Choroid plexus epithelial cell (primary cell): ENCODE data around the gene TADA1.
A peak's percentile ranks its signal among the peaks of the same experiment; 100 is the strongest.
"Not testable (repeated sequence)": the region's sequence is repeated elsewhere in the genome, so short reads cannot be mapped to it uniquely, and the experiment has no call there.

Experiments
- DNase-seq: peaks from one replicate; pipeline ENCODE4 v3.0.0-alpha.2; 2010; ENCODE audit warnings: low read depth
- H3K4me3 ChIP-seq: 2 replicates; pipeline ENCODE4 v1.5.1; 2011; ENCODE audit warnings: low read depth, mild to moderate bottlenecking, control low read depth, low read length, moderate library complexity
- TF ChIP-seq, protein P1 (sequence below): conservative IDR thresholded peaks from 2 replicates; pipeline ENCODE4 v1.5.1; 2011; ENCODE audit warnings: low read depth, mild to moderate bottlenecking, control low read depth, inconsistent platforms, low read length, moderate library complexity

Gene TADA1

DNA sequence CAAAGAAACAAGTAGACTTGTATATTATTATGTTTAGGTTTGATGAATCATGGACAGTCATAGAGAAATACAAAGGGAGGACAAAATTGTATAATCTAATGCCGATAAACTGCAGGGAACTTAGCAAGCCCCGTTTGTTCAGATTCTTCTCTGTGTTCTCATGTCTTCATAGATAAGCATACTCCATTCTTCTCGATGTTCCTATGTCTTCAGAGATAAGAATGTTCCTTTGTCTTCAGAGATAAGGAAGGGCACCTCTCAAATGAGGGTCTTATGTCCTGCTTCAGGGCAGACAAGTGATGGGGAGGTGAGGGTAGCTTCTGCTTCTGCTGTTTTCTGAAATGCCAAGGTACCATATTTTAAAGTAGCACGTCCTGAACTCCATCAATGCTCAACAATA is 19.7 kb upstream of the TADA1 start:
- H3K4me3 ChIP-seq: no peak overlapping the region
- TF ChIP-seq, protein P1, sequence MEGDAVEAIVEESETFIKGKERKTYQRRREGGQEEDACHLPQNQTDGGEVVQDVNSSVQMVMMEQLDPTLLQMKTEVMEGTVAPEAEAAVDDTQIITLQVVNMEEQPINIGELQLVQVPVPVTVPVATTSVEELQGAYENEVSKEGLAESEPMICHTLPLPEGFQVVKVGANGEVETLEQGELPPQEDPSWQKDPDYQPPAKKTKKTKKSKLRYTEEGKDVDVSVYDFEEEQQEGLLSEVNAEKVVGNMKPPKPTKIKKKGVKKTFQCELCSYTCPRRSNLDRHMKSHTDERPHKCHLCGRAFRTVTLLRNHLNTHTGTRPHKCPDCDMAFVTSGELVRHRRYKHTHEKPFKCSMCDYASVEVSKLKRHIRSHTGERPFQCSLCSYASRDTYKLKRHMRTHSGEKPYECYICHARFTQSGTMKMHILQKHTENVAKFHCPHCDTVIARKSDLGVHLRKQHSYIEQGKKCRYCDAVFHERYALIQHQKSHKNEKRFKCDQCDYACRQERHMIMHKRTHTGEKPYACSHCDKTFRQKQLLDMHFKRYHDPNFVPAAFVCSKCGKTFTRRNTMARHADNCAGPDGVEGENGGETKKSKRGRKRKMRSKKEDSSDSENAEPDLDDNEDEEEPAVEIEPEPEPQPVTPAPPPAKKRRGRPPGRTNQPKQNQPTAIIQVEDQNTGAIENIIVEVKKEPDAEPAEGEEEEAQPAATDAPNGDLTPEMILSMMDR: no peak
- no peak for DNase-seq

DNA sequence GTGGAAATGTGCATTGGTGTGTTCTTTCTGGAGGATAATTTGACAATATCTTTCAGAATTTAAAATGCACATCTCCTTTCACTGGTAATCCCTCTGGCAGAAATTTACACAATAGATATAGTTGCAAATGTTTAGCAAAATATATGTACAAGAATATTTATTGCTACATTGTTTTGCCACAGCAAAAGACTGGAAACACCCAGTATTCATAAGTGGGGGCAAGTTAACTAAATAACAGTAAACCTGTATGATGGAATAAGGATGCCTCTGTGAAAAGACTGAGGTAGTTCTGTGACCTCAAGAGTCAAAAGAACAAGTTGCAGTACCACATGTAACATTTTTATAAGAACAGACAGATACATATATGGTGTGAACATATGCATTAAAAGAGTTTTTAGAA is 13.7 kb upstream of the TADA1 start:
- TF ChIP-seq, protein P1: no peak

DNA sequence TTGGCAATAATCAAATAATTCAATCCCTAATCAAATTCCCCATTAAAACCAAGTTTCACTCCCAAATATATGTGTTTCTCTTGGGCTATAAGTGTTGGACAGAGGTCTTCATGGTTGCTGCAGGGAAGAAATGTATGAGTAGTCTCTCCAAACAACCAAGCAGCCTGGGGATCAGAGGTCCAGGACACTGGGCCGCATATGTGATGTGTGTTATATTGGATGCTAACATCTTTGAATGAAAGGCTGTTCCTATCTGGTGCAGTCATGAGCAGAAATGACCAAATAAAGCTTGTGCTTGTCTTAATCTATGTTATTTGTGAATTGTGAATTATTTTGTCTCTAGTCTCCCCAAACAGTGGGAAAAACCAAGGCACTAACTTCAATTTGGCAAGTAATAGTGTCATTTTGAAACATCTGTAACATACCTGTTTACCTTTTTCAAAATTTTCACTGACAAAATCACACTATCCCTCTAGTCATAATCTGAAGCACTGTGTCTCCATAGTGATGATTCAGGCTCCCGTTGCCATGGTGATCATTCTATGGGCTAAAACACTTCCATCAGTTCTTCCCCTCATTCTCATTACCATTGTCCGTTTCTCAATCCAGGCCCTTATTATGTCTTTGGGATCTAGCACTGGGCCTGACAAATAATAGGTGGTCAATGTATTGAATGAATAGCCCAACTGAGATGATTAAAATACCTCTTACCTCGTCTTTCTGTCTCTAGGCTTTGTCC is 12.5 kb upstream of the TADA1 start:
- DNase-seq: no peak
- H3K4me3 ChIP-seq: no peak overlapping the region
- TF ChIP-seq, protein P1: no peak

More for the DNA sequence above, 13.7 kb upstream of the TADA1 start:
- no peak for DNase-seq
- no peak overlapping the region for H3K4me3 ChIP-seq

DNA sequence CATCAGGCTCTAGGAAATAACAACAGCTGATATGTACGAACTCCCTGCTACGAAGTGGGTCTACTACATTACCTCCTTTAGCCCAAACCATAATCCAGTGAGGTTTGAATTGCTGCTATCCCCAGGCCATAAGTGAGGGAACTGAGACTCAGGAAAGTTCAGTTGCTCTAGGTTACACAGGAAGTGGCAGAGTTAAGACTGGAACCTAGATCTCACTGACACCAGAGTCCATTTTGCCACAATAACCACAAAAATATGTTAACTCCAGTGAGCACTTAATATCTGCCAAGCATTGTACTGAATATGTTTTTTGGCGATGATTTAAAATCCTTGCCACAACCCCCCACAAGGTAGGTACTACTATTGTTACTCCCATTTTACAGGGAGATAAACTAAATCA is 8.9 kb upstream of the TADA1 start:
- no peak for DNase-seq
- no peak overlapping the region for H3K4me3 ChIP-seq
- TF ChIP-seq, protein P1: no peak

DNA sequence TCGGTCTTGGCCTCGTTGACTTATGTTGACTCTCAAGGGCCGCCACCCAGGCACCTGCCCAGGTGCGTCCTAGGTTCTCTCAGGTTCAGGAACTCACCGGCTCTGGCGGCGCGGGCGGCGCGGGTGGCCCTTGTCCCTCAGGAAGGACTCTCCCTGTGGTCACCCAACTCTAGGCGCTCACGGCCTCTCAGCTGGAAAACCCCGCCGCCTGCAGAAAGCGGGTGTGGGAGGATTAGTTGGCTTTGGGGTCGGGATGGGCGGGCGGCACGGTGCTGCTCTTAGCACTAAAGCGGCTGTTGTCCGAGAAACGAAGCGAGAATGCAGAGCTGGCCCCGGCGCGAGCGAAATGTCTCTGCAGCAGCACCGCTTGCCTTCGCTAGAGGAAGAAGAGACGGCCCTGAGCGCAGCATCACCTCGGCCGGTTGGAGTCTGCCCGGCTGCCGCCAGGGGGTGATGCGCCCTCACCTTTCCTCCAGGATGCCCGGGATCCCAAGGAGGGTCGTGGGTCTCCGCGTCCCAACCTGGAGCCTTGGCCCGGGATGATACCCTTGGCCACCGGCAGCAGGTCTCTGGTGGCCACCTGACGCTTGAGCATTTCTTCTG is 8.1 kb upstream of the TADA1 start:
- peak; percentile 39 for DNase-seq
- TF ChIP-seq, protein P1: peak; percentile 77
- no peak overlapping the region for H3K4me3 ChIP-seq

DNA sequence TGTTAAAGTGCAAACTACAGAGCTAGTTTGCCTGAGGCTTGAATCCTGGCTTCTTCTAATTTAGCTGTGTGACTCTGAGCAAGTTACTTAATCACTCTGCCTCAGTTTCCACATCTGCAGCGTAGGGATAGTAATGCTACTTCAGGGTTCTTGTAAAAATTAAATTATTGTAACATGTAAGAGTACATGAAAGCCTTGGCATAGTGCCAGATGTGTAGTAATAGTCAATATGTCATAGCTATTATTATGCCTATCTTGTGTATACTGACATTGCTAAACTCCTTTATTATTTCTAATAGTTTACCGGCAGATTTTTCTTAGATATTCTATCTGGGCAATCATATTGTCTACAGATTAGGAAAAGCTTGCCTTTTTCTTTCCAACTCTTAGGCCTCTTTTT is 6.8 kb upstream of the TADA1 start:
- DNase-seq: no peak
- TF ChIP-seq, protein P1: no peak
- no peak overlapping the region for H3K4me3 ChIP-seq

DNA sequence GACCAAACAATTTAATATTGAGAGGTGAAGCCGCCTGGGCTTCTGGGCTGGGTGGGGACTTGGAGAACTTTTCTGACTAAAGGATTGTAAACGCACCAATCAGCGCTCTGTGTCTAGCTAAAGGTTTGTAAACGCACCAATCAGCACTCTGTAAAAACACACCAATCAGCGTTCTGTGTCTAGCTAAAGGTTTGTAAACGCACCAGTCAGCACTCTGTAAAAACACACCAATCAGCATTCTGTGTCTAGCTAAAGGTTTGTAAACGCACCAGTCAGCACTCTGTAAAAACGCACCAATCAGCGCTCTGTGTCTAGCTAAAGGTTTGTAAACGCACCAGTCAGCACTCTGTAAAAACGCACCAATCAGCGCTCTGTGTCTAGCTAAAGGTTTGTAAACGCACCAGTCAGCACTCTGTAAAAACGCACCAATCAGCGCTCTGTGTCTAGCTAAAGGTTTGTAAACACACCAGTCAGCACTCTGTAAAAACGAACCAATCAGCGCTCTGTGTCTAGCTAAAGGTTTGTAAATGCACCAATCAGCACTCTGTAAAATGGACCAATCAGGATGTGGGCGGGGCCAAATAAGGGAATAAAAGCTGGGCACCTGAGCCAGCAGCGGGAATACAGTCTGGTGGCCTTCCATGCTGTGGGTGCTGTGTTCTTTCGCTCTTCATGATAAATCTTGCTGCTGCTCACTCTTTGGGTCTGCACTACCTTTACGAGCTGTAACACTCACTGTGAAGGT is 2.3 kb upstream of the TADA1 start:
- DNase-seq, H3K4me3 ChIP-seq: not testable (repeated sequence)
